Mucosa of gallbladder (tissue), 1 donor: ENCODE results near the gene SMURF2. TPM values are rescaled to one million over a fixed set of nuclear protein-coding genes. Genes with fewer than 3 reads are reported as not detected.
A peak's percentile ranks its signal among the peaks of the same experiment; 100 is the strongest.
"Not testable (repeated sequence)": the region's sequence is repeated elsewhere in the genome, so short reads cannot be mapped to it uniquely, and the experiment has no call there.

Source experiments
- DNase-seq: peaks from one replicate; pipeline ENCODE4 v3.0.0-alpha.2; 2020; ENCODE audit warnings: low spot score
- total RNA-seq: library from RNA; stranded (reverse); gene quantifications from one replicate; pipeline ENCODE4 v1.2.1, GENCODE V29; 2021
- donor health status: DM: no; HTN: no; CAD: no.

Gene SMURF2
- total RNA-seq, 1 donor from 2014 or later, result 22.2 TPM

DNA sequence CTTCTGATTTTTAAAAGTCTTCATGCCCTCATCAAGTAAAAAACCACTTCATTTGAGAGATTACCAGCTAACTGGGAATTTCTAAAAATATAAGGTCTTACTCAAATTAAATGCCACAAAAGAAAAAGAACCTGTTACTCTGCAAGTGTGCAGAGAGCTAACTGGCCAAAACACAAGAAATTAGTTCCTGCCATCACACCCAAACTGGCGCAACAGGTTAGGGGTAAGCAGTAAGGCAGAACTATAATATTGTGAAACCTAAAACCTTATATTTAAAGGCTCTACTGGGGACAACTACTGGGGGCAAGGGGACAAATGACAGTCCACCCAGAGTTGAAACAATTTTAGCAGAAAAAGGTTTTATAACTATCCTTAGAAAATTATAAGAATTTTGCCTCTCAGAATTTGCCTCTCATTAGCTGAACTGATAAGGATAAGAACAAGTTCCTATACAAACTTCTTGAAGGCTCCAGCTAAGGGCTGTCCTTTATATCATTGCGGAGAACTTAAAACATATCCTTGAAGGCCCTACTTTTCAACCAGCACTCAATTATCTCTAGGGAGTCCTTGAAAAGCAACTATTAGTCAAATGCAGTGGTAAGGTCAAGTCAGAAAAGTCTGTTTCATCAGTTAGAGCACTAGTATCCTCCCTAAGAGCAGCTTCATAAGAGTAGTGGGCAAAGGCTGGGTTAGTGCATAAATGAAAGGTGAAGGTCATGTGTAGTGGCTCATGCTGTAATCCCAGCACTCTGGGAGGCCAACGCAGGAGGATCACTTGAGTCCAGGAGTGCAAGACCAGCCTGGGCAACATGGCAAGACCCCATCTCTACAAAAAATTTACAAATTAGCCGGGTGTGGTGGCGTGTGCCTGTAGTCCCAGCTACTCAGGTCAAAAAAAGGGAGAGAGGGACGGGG lies 31.5 kb downstream of the SMURF2 start:
- no peak for DNase-seq

- no peak for DNase-seq
These were observed 33.5 kb downstream of the SMURF2 start for GRCh38 chr17:64628641-64629040.

DNA sequence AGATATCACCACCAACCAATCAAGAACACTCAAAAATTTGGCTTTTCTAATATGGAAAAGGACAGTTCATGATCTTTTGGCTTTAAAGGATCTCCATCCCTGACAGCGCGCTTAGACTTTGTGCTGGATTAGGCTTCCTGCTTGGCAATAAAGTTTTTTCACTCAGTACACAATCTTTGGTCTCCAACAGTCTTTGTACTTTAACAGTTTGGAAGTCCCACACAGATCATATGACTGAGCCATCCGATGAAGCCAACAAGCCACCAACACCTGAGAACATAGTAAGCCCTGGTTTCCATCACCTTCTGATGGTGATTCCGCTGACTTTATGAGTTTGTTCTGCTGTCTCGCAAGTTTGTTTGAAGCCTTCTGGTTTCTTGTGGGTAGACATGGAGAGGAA lies 34.3 kb downstream of the SMURF2 start:
- no peak for DNase-seq

DNA sequence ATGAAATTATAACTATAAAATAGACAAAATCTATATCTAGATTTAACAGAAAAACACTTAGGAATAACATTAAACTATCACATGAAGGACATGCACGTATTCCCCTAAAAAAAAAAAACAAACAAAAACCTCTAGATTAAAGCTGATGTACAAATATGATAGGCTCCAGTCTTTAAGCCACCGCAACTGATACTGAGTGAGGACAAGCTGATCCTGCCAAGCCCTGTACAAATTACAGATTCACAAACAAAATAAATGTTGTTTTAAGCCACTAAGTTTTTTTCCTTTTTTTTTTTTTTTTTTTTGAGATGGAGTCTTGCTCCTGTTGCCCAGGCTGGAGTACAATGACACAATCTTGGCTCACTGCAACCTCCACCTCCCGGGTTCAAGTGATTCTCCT lies 35.3 kb downstream of the SMURF2 start:
- no peak for DNase-seq

- no peak for DNase-seq
These were observed 36.6 kb downstream of the SMURF2 start for GRCh38 chr17:64625541-64625940.

GRCh38 chr17:64622931-64623654 lies 39.0 kb downstream of the SMURF2 start:
- DNase-seq, result no peak

GRCh38 chr17:64621772-64622171 lies 40.3 kb downstream of the SMURF2 start:
- no peak for DNase-seq

GRCh38 chr17:64618848-64619247 lies 43.3 kb downstream of the SMURF2 start:
- DNase-seq, result no peak

GRCh38 chr17:64617125-64617780 lies 44.9 kb downstream of the SMURF2 start:
- no peak for DNase-seq

DNA sequence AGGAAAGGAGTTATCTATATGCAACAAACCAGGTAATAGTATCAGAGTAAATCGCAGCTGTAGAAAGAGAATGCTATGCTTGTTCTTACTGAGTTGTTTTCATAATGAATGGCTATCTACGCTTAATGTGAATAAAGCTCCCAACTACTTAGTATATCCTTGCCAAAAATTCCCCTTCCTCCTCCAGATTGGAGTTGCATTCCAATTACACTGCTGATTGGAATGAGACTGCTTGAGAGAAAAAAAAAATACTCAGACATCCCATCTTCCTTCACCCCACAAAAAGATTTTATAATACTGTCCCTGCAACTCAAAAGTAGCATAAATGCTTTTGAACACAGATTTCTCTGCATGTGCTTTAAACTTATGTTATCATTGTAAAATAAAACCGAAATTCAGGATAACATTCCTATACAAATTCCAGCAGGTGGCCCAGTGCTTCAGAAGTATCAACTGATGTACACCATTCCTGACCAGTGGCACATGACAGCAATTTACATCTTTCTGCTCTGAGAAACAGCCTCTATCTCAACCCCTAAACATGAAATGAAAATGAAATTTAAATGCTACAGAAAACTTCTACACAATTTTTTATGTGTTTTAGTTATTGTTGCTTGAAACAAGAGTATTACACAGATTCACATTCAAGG lies 47.0 kb downstream of the SMURF2 start:
- no peak for DNase-seq

DNA sequence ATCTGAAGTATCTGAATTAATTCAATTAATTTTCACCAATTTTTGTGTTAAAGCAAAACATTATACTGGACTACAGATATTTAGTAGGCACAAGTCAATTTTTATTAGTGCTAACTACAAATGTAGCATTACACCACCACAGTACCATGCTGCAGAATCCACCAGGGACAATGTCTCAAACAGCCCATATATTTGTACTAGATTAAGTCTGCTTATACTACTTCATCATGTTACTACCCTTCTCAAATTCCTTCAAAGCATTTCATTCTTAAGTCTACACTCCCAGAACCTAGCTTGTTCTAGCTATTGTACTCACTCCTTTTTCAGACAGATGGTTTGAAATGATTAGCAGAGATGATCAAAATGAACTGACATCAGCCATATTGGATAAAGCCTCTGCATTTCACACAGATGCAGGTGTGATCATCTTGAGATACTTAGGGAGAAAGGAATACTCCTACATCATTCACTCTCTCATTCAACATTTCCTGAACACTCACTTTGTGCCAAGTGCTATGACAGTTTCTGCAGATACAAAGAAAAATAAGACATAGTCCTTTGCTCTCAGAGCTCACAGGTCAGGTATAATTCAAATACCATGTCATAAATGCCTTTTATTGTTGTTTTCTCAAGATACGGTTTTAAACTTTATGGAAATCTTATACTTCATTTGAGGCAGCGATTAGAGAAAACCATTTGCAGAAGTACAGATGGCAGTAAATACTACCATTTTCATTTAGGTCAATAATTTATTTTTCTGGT lies 47.7 kb downstream of the SMURF2 start:
- no peak for DNase-seq

DNA sequence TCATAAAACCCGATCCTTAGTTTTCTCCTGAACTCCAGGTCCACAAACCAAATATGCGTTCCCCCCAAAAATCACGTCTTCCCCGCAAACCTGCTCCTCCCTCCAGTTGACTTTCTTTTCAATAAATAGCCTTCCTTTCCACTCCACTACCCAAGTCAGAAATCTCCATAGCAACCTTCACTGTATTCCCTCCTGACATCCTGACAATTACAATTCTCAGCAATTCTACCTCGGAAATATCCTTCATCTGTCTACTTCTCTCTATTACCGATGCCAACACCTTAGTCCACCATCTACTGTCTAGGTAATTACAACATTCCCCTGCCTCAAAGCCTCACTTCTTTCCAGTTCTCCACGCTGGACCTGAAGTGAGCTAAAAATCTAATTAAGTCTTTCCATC lies 50.7 kb downstream of the SMURF2 start:
- no peak for DNase-seq

DNA sequence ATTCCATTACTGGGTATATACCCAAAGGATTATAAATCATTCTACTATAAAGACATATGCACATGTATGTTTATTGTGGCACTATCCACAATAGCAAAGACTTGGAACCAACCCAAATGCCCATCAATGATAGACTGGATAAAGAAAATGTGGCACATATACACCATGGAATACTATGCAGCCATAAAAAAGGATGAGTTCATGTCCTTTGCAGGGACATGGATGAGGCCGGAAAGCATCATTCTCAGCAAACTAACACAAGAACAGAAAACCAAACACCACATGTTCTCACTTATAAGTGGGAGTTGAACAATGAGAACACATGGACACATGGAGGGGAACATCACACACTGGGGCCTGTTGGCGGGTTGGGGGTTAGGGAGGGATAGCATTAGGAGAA lies 51.9 kb downstream of the SMURF2 start:
- not testable (repeated sequence) for DNase-seq

GRCh38 chr17:64608571-64608981 lies 53.5 kb downstream of the SMURF2 start:
- no peak for DNase-seq

GRCh38 chr17:64607862-64608565 lies 54.1 kb downstream of the SMURF2 start:
- no peak for DNase-seq

- not testable (repeated sequence) for DNase-seq
These were observed 57.6 kb downstream of the SMURF2 start for GRCh38 chr17:64604532-64604931.

DNA sequence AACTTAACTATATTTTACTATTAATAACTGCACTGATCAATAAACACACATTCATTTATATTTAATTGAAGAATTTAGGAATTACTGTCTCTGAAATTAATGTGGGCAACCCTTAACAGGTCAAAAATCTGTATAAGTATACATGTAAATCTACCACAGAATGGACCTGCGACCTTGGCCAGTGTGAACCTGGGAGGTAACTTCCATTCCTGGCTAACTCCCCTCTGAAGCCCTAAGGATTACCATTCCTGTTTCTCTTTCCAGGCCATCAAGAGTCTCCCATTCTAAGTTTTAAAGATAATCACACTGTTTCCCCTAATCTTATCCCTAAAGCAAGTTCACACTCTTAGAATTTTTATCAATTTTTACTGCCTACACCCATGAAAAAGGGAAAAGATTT lies 58.1 kb downstream of the SMURF2 start:
- no peak for DNase-seq

- no peak for DNase-seq
These were observed 62.3 kb downstream of the SMURF2 start for GRCh38 chr17:64599827-64600226.

- peak; percentile 15 for DNase-seq
These were observed 62.9 kb downstream of the SMURF2 start for GRCh38 chr17:64599187-64599676.

DNA sequence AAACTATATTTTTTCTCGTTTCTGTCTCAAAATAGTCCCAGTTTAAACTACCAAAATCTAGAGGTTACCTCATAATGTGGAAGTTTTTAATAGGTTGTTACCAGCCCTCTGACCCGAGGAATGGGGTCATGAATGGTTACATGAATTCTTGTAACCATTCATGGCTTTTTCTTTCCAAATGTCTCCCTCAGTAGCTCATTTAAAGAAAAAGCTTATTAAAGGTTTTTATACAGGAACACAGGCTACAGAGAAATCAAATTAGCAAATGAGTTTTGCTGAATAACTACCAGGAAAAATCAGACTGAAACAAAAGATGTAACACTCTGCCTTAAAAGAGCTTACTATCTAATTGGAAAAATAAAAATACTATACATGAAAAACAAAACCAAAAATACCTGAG lies 63.4 kb downstream of the SMURF2 start:
- no peak for DNase-seq
